Prostate gland (tissue), 2 donors: ENCODE results near the gene SMARCA1.

Experiments
- POLR2A ChIP-seq: fragments of 450-650 bp; IDR thresholded peaks from one replicate; pipeline ENCODE4 v1.6.1; 2016; ENCODE audit warnings: antibody characterized with exemption, mild to moderate bottlenecking
- POLR2AphosphoS5 ChIP-seq: sonication (generic); formaldehyde crosslinking; IDR thresholded peaks from one replicate; pipeline ENCODE4 v1.6.1; 2017; ENCODE audit warnings: antibody characterized with exemption
- TF ChIP-seq, protein P1 (sequence below), 4 experiments: fragments of 200-600 bp in 2 of 4; fragments of 450-650 bp in 2 of 4; sonication (generic) in 2 of 4; IDR thresholded peaks; 1 replicate in 3 of 4; 2 replicates in 1 of 4; pipeline ENCODE4 v1.5.1; 2016 to 2019; ENCODE audit warnings: antibody characterized with exemption in 4 of 4, mild to moderate bottlenecking in 2 of 4, moderate library complexity in 2 of 4

DNA sequence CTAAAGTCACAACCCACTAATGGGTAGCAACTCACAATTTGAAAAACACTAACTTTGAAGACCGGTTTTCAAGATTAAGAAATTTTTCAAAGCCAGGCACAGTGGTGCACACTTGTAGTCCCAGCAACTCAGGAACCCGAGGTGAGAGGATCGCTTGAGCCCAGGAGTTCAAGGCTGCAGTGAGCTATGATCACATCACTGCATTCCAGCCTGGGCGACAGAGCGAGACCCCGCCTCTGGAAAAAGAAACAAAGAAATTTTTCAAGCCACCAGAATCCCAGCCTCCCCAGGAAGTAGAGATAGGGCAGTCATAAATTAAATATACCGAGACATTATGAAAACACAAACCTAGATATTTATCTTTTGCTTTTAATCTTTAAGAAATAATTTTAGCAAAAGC, 13.0 kb downstream of the SMARCA1 start:
- TF ChIP-seq, protein P1, sequence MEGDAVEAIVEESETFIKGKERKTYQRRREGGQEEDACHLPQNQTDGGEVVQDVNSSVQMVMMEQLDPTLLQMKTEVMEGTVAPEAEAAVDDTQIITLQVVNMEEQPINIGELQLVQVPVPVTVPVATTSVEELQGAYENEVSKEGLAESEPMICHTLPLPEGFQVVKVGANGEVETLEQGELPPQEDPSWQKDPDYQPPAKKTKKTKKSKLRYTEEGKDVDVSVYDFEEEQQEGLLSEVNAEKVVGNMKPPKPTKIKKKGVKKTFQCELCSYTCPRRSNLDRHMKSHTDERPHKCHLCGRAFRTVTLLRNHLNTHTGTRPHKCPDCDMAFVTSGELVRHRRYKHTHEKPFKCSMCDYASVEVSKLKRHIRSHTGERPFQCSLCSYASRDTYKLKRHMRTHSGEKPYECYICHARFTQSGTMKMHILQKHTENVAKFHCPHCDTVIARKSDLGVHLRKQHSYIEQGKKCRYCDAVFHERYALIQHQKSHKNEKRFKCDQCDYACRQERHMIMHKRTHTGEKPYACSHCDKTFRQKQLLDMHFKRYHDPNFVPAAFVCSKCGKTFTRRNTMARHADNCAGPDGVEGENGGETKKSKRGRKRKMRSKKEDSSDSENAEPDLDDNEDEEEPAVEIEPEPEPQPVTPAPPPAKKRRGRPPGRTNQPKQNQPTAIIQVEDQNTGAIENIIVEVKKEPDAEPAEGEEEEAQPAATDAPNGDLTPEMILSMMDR (IDR thresholded peaks at IDR 0.05), result no peak
- no peak for TF ChIP-seq POLR2A
- no peak for TF ChIP-seq POLR2AphosphoS5
